ENCODE data around the gene FAM72C.
"Not testable (repeated sequence)": the region's sequence is repeated elsewhere in the genome, so short reads cannot be mapped to it uniquely, and the experiment has no call there.

- TF ChIP-seq, protein P1, sequence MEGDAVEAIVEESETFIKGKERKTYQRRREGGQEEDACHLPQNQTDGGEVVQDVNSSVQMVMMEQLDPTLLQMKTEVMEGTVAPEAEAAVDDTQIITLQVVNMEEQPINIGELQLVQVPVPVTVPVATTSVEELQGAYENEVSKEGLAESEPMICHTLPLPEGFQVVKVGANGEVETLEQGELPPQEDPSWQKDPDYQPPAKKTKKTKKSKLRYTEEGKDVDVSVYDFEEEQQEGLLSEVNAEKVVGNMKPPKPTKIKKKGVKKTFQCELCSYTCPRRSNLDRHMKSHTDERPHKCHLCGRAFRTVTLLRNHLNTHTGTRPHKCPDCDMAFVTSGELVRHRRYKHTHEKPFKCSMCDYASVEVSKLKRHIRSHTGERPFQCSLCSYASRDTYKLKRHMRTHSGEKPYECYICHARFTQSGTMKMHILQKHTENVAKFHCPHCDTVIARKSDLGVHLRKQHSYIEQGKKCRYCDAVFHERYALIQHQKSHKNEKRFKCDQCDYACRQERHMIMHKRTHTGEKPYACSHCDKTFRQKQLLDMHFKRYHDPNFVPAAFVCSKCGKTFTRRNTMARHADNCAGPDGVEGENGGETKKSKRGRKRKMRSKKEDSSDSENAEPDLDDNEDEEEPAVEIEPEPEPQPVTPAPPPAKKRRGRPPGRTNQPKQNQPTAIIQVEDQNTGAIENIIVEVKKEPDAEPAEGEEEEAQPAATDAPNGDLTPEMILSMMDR (IDR thresholded peaks at IDR 0.05): not testable (repeated sequence)
- not testable (repeated sequence) for TF ChIP-seq POLR2A, POLR2AphosphoS5 (IDR thresholded peaks at IDR 0.05)
Observed at GRCh38 chr1:144002141-144002881, 30.5 kb upstream of the FAM72C start.

Measured in prostate gland (tissue), 2 donors.